ENCODE measurements around the gene ACTR3C. TPM values are rescaled to one million over a fixed set of nuclear protein-coding genes. Genes with fewer than 3 reads are reported as not detected.
A peak's percentile ranks its signal among the peaks of the same experiment; 100 is the strongest.

Gene ACTR3C
- total and polyA plus RNA-seq, 10 of the 15 experiments (the other 5 are each of a cell fraction or from before 2014, with no cell fraction given), result 2.0 to 10.2 (median 6.3) TPM

- in situ Hi-C loops (cut with MboI), result no loop called here
- H3K9ac ChIP-seq (ENCODE audit: control insufficient read depth, insufficient read depth, low read length), result no peak overlapping the region
- peak overlapping the region; percentile 12; the same call in 1 of the 2 replicates for H3K4me2 ChIP-seq (ENCODE audit: control insufficient read depth, insufficient read depth)
Measured at GRCh38 chr7:150325110-150325611, 1.8 kb upstream of the ACTR3C start.

More at GRCh38 chr7:150325110-150325611, 1.8 kb upstream of the ACTR3C start:
- Histone ChIP-seq H3K27me3 (replicated peaks in 1 of 2; ENCODE audit: control insufficient read depth in 2 of 2, insufficient read depth in 2 of 2, low read length in 1 of 2) (no peaks in the 10 kb centered on the region), H3K27ac (ENCODE audit: control insufficient read depth, insufficient read depth) (no peak overlapping the region), H3K79me2 (ENCODE audit: control insufficient read depth, insufficient read depth, low read length) (peaks cover 36% of the 10 kb centered on the region), H3K4me3 (peak overlapping the region; percentile 78; the same call in 1 of the 2 replicates), H3K36me3 (ENCODE audit: control insufficient read depth in 2 of 2, insufficient read depth in 2 of 2, low read length in 1 of 2) (peaks cover 2 to 17% of the 10 kb centered on the region in 2 experiments), H3K9me3 (replicated peaks; ENCODE audit: control insufficient read depth, insufficient read depth, low read length) (no peaks in the 10 kb centered on the region), H4K20me1 (ENCODE audit: control insufficient read depth, insufficient read depth) (no peaks in the 10 kb centered on the region), H2AFZ (ENCODE audit: control insufficient read depth, low read depth, low read length) (no peak overlapping the region), H3K4me1 (ENCODE audit: control insufficient read depth, insufficient read depth, low read length) (peaks cover 9% of the 10 kb centered on the region; the same call in 1 of the 2 replicates)
- ChIA-PET CTCF (interaction anchor here (0.9 to 2.3 kb wide), 5 partner anchors 30 to 93 kb away, joined by 3 to 5 read pairs (median 4); no protein-coding TSS in a partner anchor), RAD21 (ENCODE audit: unreplicated experiment) (interaction anchor here (1.1 kb wide), 1 partner anchor 35 kb away, joined by 4 read pairs; no protein-coding TSS in a partner anchor), SMC1A (ENCODE audit: uncharacterized antibody, unreplicated experiment) (interaction anchor here (2.0 to 3.4 kb wide), 2 partner anchors 41 to 45 kb away, joined by 7 to 9 read pairs; no protein-coding TSS in a partner anchor), POLR2A (interaction anchor here (1.2 to 1.4 kb wide), 3 partner anchors 12 to 81 kb away, joined by 3 to 5 read pairs (median 4); no protein-coding TSS in a partner anchor)
- WGBS (ENCODE audit: insufficient coverage, insufficient replicate concordance, low lambda C conversion rate, missing lambda C conversion rate), result 98% methylated on average over 10 of the region's 10 CpGs
- intact Hi-C loops (cut with micrococcal nuclease; ENCODE audit: unreplicated experiment), result no loop called here
- DNase-seq (ENCODE audit: low read depth, low spot score) (no peak), FAIRE-seq (no peak), ATAC-seq (no peak)
- no peak for TF ChIP-seq MYB (IDR thresholded peaks at IDR 0.05; ENCODE audit: borderline replicate concordance, low read depth, low read length)
- TF ChIP-seq, protein P1, sequence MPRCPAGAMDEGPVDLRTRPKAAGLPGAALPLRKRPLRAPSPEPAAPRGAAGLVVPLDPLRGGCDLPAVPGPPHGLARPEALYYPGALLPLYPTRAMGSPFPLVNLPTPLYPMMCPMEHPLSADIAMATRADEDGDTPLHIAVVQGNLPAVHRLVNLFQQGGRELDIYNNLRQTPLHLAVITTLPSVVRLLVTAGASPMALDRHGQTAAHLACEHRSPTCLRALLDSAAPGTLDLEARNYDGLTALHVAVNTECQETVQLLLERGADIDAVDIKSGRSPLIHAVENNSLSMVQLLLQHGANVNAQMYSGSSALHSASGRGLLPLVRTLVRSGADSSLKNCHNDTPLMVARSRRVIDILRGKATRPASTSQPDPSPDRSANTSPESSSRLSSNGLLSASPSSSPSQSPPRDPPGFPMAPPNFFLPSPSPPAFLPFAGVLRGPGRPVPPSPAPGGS (IDR thresholded peaks at IDR 0.05; ENCODE audit: borderline replicate concordance, insufficient read depth, low read depth, low read length, poor library complexity, severe bottlenecking), result peak; percentile 28
- no TSS peak for BruUV-seq (replicated peaks)
